HepG2 (cell line): ENCODE data around the gene C20orf204. TPM values are rescaled to one million over a fixed set of nuclear protein-coding genes. Genes with fewer than 3 reads are reported as not detected.
A peak's percentile ranks its signal among the peaks of the same experiment; 100 is the strongest.

Experiments used
- E2F5 ChIP-seq: sonication (generic); formaldehyde crosslinking; conservative IDR thresholded peaks from 2 replicates; pipeline ENCODE4 v1.4.0; 2020; ENCODE audit warnings: missing genetic modification reagents
- ELF1 ChIP-seq: sonication (generic); formaldehyde crosslinking; IDR thresholded peaks from 2 replicates; pipeline ENCODE4 v1.4.0; 2020; ENCODE audit warnings: missing genetic modification reagents
- GABPB1 ChIP-seq: IDR thresholded peaks from 2 replicates; pipeline ENCODE4 v1.6.1; 2016; ENCODE audit warnings: mild to moderate bottlenecking, missing genetic modification reagents, moderate library complexity, missing compliant biosample characterization
- JUNB ChIP-seq: sonication (generic); formaldehyde crosslinking; IDR thresholded peaks from 2 replicates; pipeline ENCODE4 v1.8.0; 2022; ENCODE audit warnings: missing genetic modification reagents, mild to moderate bottlenecking, borderline replicate concordance
- KMT2B ChIP-seq: IDR thresholded peaks from 2 replicates; pipeline ENCODE4 v1.6.1; 2016; ENCODE audit warnings: missing genetic modification reagents, missing compliant biosample characterization
- LCORL ChIP-seq, 2 experiments: fragments of 450-650 bp in 1 of 2; sonication (generic) in 1 of 2; formaldehyde crosslinking in 1 of 2; IDR thresholded peaks; 2 replicates each; pipeline versions ENCODE4 v1.5.0 to v1.6.1; 2017 to 2020; ENCODE audit warnings: antibody characterized with exemption in 1 of 2, missing genetic modification reagents in 1 of 2
- NFE2L1 ChIP-seq: sonication (generic); formaldehyde crosslinking; IDR thresholded peaks from 2 replicates; pipeline ENCODE4 v1.4.0; 2020; ENCODE audit warnings: missing genetic modification reagents, mild to moderate bottlenecking, borderline replicate concordance
- NR2F2 ChIP-seq: IDR thresholded peaks from 2 replicates; pipeline ENCODE4 v1.6.1; 2012; ENCODE audit warnings: low read depth, inconsistent platforms, borderline replicate concordance
- PCBP1 ChIP-seq: fragments of 200-400 bp; formaldehyde crosslinking; IDR thresholded peaks from 2 replicates; pipeline ENCODE4 v1.6.1; 2017; ENCODE audit warnings: mild to moderate bottlenecking, low read depth, low read length, borderline replicate concordance
- SATB2 ChIP-seq: sonication (generic); formaldehyde crosslinking; IDR thresholded peaks from 2 replicates; pipeline ENCODE4 v1.5.0; 2020; ENCODE audit warnings: missing genetic modification reagents
- ZBTB25 ChIP-seq: IDR thresholded peaks from 2 replicates; pipeline ENCODE4 v1.6.1; 2018; ENCODE audit warnings: missing genetic modification reagents
- ZKSCAN8 ChIP-seq: IDR thresholded peaks from 2 replicates; pipeline ENCODE4 v1.6.1; 2016; ENCODE audit warnings: borderline replicate concordance, missing genetic modification reagents, missing compliant biosample characterization
- ZMYM3 ChIP-seq: sonication (generic); formaldehyde crosslinking; IDR thresholded peaks from 2 replicates; pipeline ENCODE4 v1.5.1; 2020; ENCODE audit warnings: mild to moderate bottlenecking, missing genetic modification reagents
- ZNF205 ChIP-seq: IDR thresholded peaks from 2 replicates; pipeline ENCODE4 v1.6.1; 2018; ENCODE audit warnings: missing biosample characterization, missing genetic modification reagents
- ZNF230 ChIP-seq: sonication (generic); formaldehyde crosslinking; IDR thresholded peaks from 2 replicates; pipeline ENCODE4 v1.4.0; 2020; ENCODE audit warnings: mild to moderate bottlenecking, missing genetic modification reagents
- ZNF317 ChIP-seq: sonication (generic); formaldehyde crosslinking; IDR thresholded peaks from 2 replicates; pipeline ENCODE4 v1.5.0; 2020; ENCODE audit warnings: mild to moderate bottlenecking, missing genetic modification reagents
- ZNF383 ChIP-seq: sonication (generic); formaldehyde crosslinking; IDR thresholded peaks from 2 replicates; pipeline ENCODE4 v1.4.0; 2020; ENCODE audit warnings: missing genetic modification reagents, mild to moderate bottlenecking, borderline replicate concordance
- ZNF431 ChIP-seq: sonication (generic); formaldehyde crosslinking; IDR thresholded peaks from 2 replicates; pipeline ENCODE4 v1.9.0; 2022; ENCODE audit warnings: missing genetic modification reagents, low read depth, mild to moderate bottlenecking, borderline replicate concordance
- ZNF460 ChIP-seq: sonication (generic); formaldehyde crosslinking; IDR thresholded peaks from 2 replicates; pipeline ENCODE4 v1.5.1; 2020; ENCODE audit warnings: missing genetic modification reagents, mild to moderate bottlenecking, borderline replicate concordance
- ZNF607 ChIP-seq: sonication (generic); formaldehyde crosslinking; IDR thresholded peaks from 2 replicates; pipeline ENCODE4 v1.5.1; 2020; ENCODE audit warnings: missing genetic modification reagents, mild to moderate bottlenecking, borderline replicate concordance
- ZNF713 ChIP-seq: sonication (generic); formaldehyde crosslinking; IDR thresholded peaks from 2 replicates; pipeline ENCODE4 v1.4.0; 2020; ENCODE audit warnings: mild to moderate bottlenecking, missing genetic modification reagents
- ZSCAN29 ChIP-seq: sonication (generic); formaldehyde crosslinking; conservative IDR thresholded peaks from 2 replicates; pipeline ENCODE4 v1.4.0; 2020; ENCODE audit warnings: mild to moderate bottlenecking, missing genetic modification reagents
- polyA plus RNA-seq, 8 experiments: library from polyadenylated mRNA; depleted of rRNA in 3 of 8; stranded (reverse) in 7 of 8; unstranded in 1 of 8; fragments of >200 nt; fragmentation: Illumina TruSeq in 4 of 8; extraction: Trizol in 4 of 8; gene quantifications; 2 replicates each; pipeline versions ENCODE4 v1.2.1 to v1.2.3, GENCODE V29; 2011 to 2016; ENCODE audit warnings: low read depth in 4 of 8, missing spikeins in 1 of 8, mixed read lengths in 1 of 8; ENCODE audit not compliant: insufficient read depth in 1 of 8
- total RNA-seq, 5 experiments: library from RNA; depleted of rRNA; stranded (reverse); fragments of >200 nt; fragmentation: Illumina TruSeq; extraction: Trizol; gene quantifications; 2 replicates each; pipeline ENCODE4 v1.2.3, GENCODE V29; 2016; ENCODE audit warnings: low read depth in 1 of 5
- TF ChIP-seq, protein P1 (sequence below): sonication (generic); formaldehyde crosslinking; IDR thresholded peaks from 2 replicates; pipeline ENCODE4 v1.8.1; 2023; ENCODE audit warnings: missing genetic modification reagents, inconsistent platforms, borderline replicate concordance
- TF ChIP-seq, protein P2 (sequence below): sonication (generic); formaldehyde crosslinking; IDR thresholded peaks from 2 replicates; pipeline ENCODE4; 2020; ENCODE audit warnings: missing genetic modification reagents, mild to moderate bottlenecking, borderline replicate concordance

C20orf204 gene
- total and polyA plus RNA-seq, 2 of the 13 experiments (the other 11 are each of a cell fraction or from before 2014, with no cell fraction given): 22.1 to 80.0 TPM

GRCh38 chr20:64069614-64070243 is 33.7 kb downstream of the C20orf204 start (continued):
- TF ChIP-seq, protein P1, sequence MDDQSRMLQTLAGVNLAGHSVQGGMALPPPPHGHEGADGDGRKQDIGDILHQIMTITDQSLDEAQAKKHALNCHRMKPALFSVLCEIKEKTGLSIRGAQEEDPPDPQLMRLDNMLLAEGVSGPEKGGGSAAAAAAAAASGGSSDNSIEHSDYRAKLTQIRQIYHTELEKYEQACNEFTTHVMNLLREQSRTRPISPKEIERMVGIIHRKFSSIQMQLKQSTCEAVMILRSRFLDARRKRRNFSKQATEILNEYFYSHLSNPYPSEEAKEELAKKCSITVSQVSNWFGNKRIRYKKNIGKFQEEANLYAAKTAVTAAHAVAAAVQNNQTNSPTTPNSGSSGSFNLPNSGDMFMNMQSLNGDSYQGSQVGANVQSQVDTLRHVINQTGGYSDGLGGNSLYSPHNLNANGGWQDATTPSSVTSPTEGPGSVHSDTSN (CRISPR knock-in tag): no peak
- no peak for TF ChIP-seq ZKSCAN8 (CRISPR knock-in tag)
- TF ChIP-seq KMT2B (CRISPR knock-in tag): peak; percentile 55
- TF ChIP-seq ZNF230 (CRISPR knock-in tag): peak; percentile 19; the same call in 1 of the 2 replicates
- TF ChIP-seq ZNF317 (CRISPR knock-in tag): peak; percentile 65; the same call in 1 of the 2 replicates
- peak; percentile 18 for TF ChIP-seq ELF1 (CRISPR knock-in tag)
- TF ChIP-seq ZSCAN29 (CRISPR knock-in tag): no peak
- TF ChIP-seq E2F5: 0 out of 2 replicates have a peak, but pooled peaks have one; percentile 61
- TF ChIP-seq LCORL (IDR thresholded peaks at IDR 0.05): no peak
- TF ChIP-seq LCORL (CRISPR knock-in tag; IDR thresholded peaks at IDR 0.05): peak; percentile 43; the same call in 1 of the 2 replicates
- TF ChIP-seq, protein P2, sequence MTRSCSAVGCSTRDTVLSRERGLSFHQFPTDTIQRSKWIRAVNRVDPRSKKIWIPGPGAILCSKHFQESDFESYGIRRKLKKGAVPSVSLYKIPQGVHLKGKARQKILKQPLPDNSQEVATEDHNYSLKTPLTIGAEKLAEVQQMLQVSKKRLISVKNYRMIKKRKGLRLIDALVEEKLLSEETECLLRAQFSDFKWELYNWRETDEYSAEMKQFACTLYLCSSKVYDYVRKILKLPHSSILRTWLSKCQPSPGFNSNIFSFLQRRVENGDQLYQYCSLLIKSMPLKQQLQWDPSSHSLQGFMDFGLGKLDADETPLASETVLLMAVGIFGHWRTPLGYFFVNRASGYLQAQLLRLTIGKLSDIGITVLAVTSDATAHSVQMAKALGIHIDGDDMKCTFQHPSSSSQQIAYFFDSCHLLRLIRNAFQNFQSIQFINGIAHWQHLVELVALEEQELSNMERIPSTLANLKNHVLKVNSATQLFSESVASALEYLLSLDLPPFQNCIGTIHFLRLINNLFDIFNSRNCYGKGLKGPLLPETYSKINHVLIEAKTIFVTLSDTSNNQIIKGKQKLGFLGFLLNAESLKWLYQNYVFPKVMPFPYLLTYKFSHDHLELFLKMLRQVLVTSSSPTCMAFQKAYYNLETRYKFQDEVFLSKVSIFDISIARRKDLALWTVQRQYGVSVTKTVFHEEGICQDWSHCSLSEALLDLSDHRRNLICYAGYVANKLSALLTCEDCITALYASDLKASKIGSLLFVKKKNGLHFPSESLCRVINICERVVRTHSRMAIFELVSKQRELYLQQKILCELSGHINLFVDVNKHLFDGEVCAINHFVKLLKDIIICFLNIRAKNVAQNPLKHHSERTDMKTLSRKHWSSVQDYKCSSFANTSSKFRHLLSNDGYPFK: peak; percentile 33; the same call in 1 of the 2 replicates
- no peak for TF ChIP-seq ZNF460
- peak; percentile 52; the same call in 1 of the 2 replicates for TF ChIP-seq ZNF205 (CRISPR knock-in tag)
- no peak for TF ChIP-seq JUNB
- TF ChIP-seq GABPB1 (CRISPR knock-in tag): 0 out of 2 replicates have a peak, but pooled peaks have one; percentile 34
- TF ChIP-seq ZNF607 (CRISPR knock-in tag): 0 out of 2 replicates have a peak, but pooled peaks have one; percentile 17
- peak; percentile 88 for TF ChIP-seq PCBP1
- TF ChIP-seq ZBTB25 (CRISPR knock-in tag): no peak
- TF ChIP-seq ZNF431 (CRISPR knock-in tag): no peak
- TF ChIP-seq SATB2 (CRISPR knock-in tag): no peak
- 0 out of 2 replicates have a peak, but pooled peaks have one; percentile 36 for TF ChIP-seq ZNF713 (CRISPR knock-in tag)
- peak; percentile 17; the same call in 1 of the 2 replicates for TF ChIP-seq NR2F2
- no peak for TF ChIP-seq NFE2L1 (CRISPR knock-in tag)
- TF ChIP-seq ZNF383 (CRISPR knock-in tag): no peak
- TF ChIP-seq ZMYM3: peak; percentile 6; the same call in 1 of the 2 replicates
